Fibroblast of lung (primary cell): ENCODE measurements around the gene OXSR1. TPM values are rescaled to one million over a fixed set of nuclear protein-coding genes. Genes with fewer than 3 reads are reported as not detected.

Source experiments
- DNase-seq, 2 donors: peaks; one replicate each; pipeline versions ENCODE4 v3.0.0 to v3.0.0-alpha.2; 2010; ENCODE audit warnings: low read depth in 2 of 2
- H2AFZ ChIP-seq: 2 replicates; pipeline ENCODE4 v1.5.1; 2012; ENCODE audit warnings: low read length, control low read depth, inconsistent platforms
- H3K27ac ChIP-seq: 2 replicates; pipeline ENCODE4 v1.5.1; 2011; ENCODE audit warnings: low read length, control low read depth; ENCODE audit not compliant: insufficient read depth
- H3K27me3 ChIP-seq: 2 replicates; pipeline ENCODE4 v1.5.1; 2011; ENCODE audit warnings: mild to moderate bottlenecking, low read length; ENCODE audit not compliant: control insufficient read depth, insufficient read depth
- H3K36me3 ChIP-seq: 2 replicates; pipeline ENCODE4 v1.5.1; 2011; ENCODE audit warnings: low read length; ENCODE audit not compliant: control insufficient read depth, insufficient read depth
- H3K4me1 ChIP-seq: 2 replicates; pipeline ENCODE4 v1.5.1; 2011; ENCODE audit warnings: low read length; ENCODE audit not compliant: control insufficient read depth, insufficient read depth; ENCODE audit errors: extremely low read depth
- H3K4me2 ChIP-seq: 2 replicates; pipeline ENCODE4 v1.5.1; 2011; ENCODE audit warnings: low read length, control low read depth; ENCODE audit not compliant: insufficient read depth; ENCODE audit errors: extremely low read depth
- H3K4me3 ChIP-seq, 4 experiments: fragments of 200-600 bp in 1 of 4; sonication (generic) in 1 of 4; replicated peaks in 1 of 4; 2 replicates each; pipeline ENCODE4 v1.5.1; 2011 to 2016; ENCODE audit warnings: low read length in 4 of 4, low read depth in 3 of 4, mild to moderate bottlenecking in 3 of 4, control low read depth in 2 of 4, inconsistent platforms in 1 of 4, mixed read lengths in 1 of 4; ENCODE audit not compliant: insufficient read depth in 1 of 4; ENCODE audit errors: control extremely low read depth in 1 of 4
- H3K79me2 ChIP-seq: 2 replicates; pipeline ENCODE4 v1.5.1; 2012; ENCODE audit warnings: mild to moderate bottlenecking, low read length, inconsistent platforms; ENCODE audit not compliant: control insufficient read depth, insufficient read depth
- H3K9ac ChIP-seq: 2 replicates; pipeline ENCODE4 v1.5.1; 2011; ENCODE audit warnings: mild to moderate bottlenecking, low read length, control low read depth; ENCODE audit not compliant: insufficient read depth
- H3K9me3 ChIP-seq: 2 replicates; pipeline ENCODE4 v1.5.1; 2012; ENCODE audit warnings: low read depth, low read length; ENCODE audit not compliant: control insufficient read depth, insufficient read depth
- H4K20me1 ChIP-seq: 2 replicates; pipeline ENCODE4 v1.5.1; 2011; ENCODE audit warnings: low read length; ENCODE audit not compliant: control insufficient read depth, insufficient read depth; ENCODE audit errors: extremely low read depth
- CTCF ChIP-seq, 2 donors: IDR thresholded peaks in 1 of 2; conservative IDR thresholded peaks in 1 of 2; 1 replicate in 1 of 2; 2 replicates in 1 of 2; pipeline ENCODE4 v1.5.1; 2011 to 2012; ENCODE audit warnings: low read length in 2 of 2, control low read depth in 1 of 2, inconsistent platforms in 1 of 2, low read depth in 1 of 2, mild to moderate bottlenecking in 1 of 2
- EZH2 ChIP-seq: IDR thresholded peaks from 2 replicates; pipeline ENCODE4 v1.5.1; 2012; ENCODE audit warnings: low read length, control low read depth, mild to moderate bottlenecking; ENCODE audit errors: missing control alignments
- polyA minus RNA-seq: library from RNA; depleted of rRNA, polyadenylated mRNA; stranded (reverse); fragments of >200 nt; gene quantifications from 2 replicates; pipeline ENCODE4 v1.2.3, GENCODE V29; 2011; ENCODE audit warnings: low replicate concordance
- polyA plus RNA-seq, 2 donors: library from polyadenylated mRNA; depleted of rRNA in 1 of 2; stranded (reverse) in 1 of 2; unstranded in 1 of 2; fragments of >200 nt; gene quantifications; 2 replicates each; pipeline ENCODE4 v1.2.1, GENCODE V29; 2011 to 2012; ENCODE audit warnings: missing spikeins in 1 of 2
- total RNA-seq: library from RNA; depleted of rRNA; stranded (reverse); fragments of >200 nt; gene quantifications from 2 replicates; pipeline ENCODE4 v1.2.1, GENCODE V29; 2014

OXSR1 gene
- total RNA-seq (27.7 and 32.7 TPM in 2 replicates), polyA plus RNA-seq (38.9 and 45.2 TPM in 2 replicates), polyA minus RNA-seq (11.6 and 11.9 TPM in 2 replicates)
- 25.6 and 28.9 TPM in 2 replicates for polyA plus RNA-seq (2012)

GRCh38 chr3:38164952-38165721, at the start of gene OXSR1:
Gene OXSR1, plus strand, starts transcription at chr3:38165537. Its CDS starts 340 bp downstream, at chr3:38165877.
- peak; percentile 100 for DNase-seq
- H4K20me1 ChIP-seq: no peaks in the 10 kb centered on the region
- peak within 1 kb of the TSS; percentile 99 for H2AFZ ChIP-seq
- H3K9ac ChIP-seq: peak within 1 kb of the TSS; percentile 97
- H3K9me3 ChIP-seq: no peaks in the 10 kb centered on the region
- H3K27me3 ChIP-seq: no peaks in the 10 kb centered on the region
- peaks cover 11% of the 10 kb centered on the region for H3K4me1 ChIP-seq
- H3K36me3 ChIP-seq: no peaks in the 10 kb centered on the region
- H3K27ac ChIP-seq: peak within 1 kb of the TSS; percentile 99
- no peak for TF ChIP-seq CTCF (conservative IDR thresholded peaks at IDR 0.05 in 1 of 2, IDR thresholded peaks at IDR 0.05 in 1 of 2; ENCODE audit: low read depth in 1 of 2, low read length in 2 of 2)
- TF ChIP-seq EZH2: no peak
- H3K4me3 ChIP-seq: peak within 1 kb of the TSS; percentile 85 to 94 (median 90)
- peaks cover 46% of the 10 kb centered on the region for H3K79me2 ChIP-seq
- H3K4me2 ChIP-seq: peak within 1 kb of the TSS; percentile 76

GRCh38 chr3:38115645-38116427, 49.5 kb upstream of the OXSR1 start:
- no peaks in the 10 kb centered on the region for H3K9me3 ChIP-seq
- no peaks in the 10 kb centered on the region for H4K20me1 ChIP-seq
- no peak overlapping the region for H2AFZ ChIP-seq
- no peak overlapping the region for H3K27ac ChIP-seq
- DNase-seq: no peak
- H3K4me1 ChIP-seq: no peaks in the 10 kb centered on the region
- H3K79me2 ChIP-seq: no peaks in the 10 kb centered on the region
- H3K36me3 ChIP-seq: no peaks in the 10 kb centered on the region
- no peaks in the 10 kb centered on the region for H3K27me3 ChIP-seq
- no peak overlapping the region for H3K4me3 ChIP-seq
- H3K9ac ChIP-seq: no peak overlapping the region
- H3K4me2 ChIP-seq: no peak overlapping the region
- no peak for TF ChIP-seq CTCF (conservative IDR thresholded peaks at IDR 0.05 in 1 of 2, IDR thresholded peaks at IDR 0.05 in 1 of 2; ENCODE audit: low read depth in 1 of 2, low read length in 2 of 2)
- TF ChIP-seq EZH2: no peak

GRCh38 chr3:38116471-38117162, 48.7 kb upstream of the OXSR1 start:
- H2AFZ ChIP-seq: no peak overlapping the region
- no peak overlapping the region for H3K27ac ChIP-seq
- TF ChIP-seq CTCF (conservative IDR thresholded peaks at IDR 0.05 in 1 of 2, IDR thresholded peaks at IDR 0.05 in 1 of 2; ENCODE audit: low read depth in 1 of 2, low read length in 2 of 2) (no peak), EZH2 (no peak)
- H3K4me1 ChIP-seq: no peaks in the 10 kb centered on the region
- H3K79me2 ChIP-seq: no peaks in the 10 kb centered on the region
- H3K36me3 ChIP-seq: peaks cover 4% of the 10 kb centered on the region
- no peak overlapping the region for H3K9ac ChIP-seq
- no peak overlapping the region for H3K4me3 ChIP-seq
- no peak overlapping the region for H3K4me2 ChIP-seq
- H3K9me3 ChIP-seq: no peaks in the 10 kb centered on the region
- H3K27me3 ChIP-seq: no peaks in the 10 kb centered on the region
- DNase-seq: peak in 1 of 2 donors; percentile 2
- H4K20me1 ChIP-seq: no peaks in the 10 kb centered on the region
